Kidney (tissue), 14 donors: ENCODE measurements around the gene SUCO. TPM values are rescaled to one million over a fixed set of nuclear protein-coding genes. Genes with fewer than 3 reads are reported as not detected.

Source experiments
- DNase-seq, 5 donors: peaks; one replicate each; pipeline ENCODE4 v3.0.0-alpha.2; 2013 to 2020
- FAIRE-seq: peaks from 2 replicates; lab custom pipeline; 2012; peaks lifted over from hg19 to GRCh38; lab: Jason Lieb, UNC
- H3K27ac ChIP-seq, 2 donors: one replicate each; pipeline ENCODE4 v1.7.0; 2013; ENCODE audit warnings: low read depth in 2 of 2, low read length in 2 of 2, inconsistent platforms in 1 of 2
- H3K27me3 ChIP-seq: one replicate; pipeline ENCODE4 v1.7.1; 2013; ENCODE audit warnings: low read length, inconsistent platforms; ENCODE audit not compliant: control insufficient read depth, insufficient read depth
- H3K36me3 ChIP-seq, 3 donors: one replicate each; pipeline versions ENCODE4 v1.7.0 to v1.7.1; 2013; ENCODE audit warnings: low read length in 3 of 3, control low read depth in 1 of 3, inconsistent platforms in 1 of 3; ENCODE audit not compliant: insufficient read depth in 3 of 3, control insufficient read depth in 2 of 3
- H3K4me1 ChIP-seq, 3 donors: one replicate each; pipeline versions ENCODE4 v1.7.0 to v1.7.1; 2013; ENCODE audit warnings: low read length in 3 of 3, inconsistent platforms in 1 of 3, low read depth in 1 of 3; ENCODE audit not compliant: control insufficient read depth in 2 of 3, insufficient read depth in 2 of 3
- H3K4me3 ChIP-seq, 3 donors: one replicate each; pipeline versions ENCODE4 v1.7.0 to v1.8.1; 2013; ENCODE audit warnings: low read length in 3 of 3, control low read depth in 1 of 3, inconsistent platforms in 1 of 3
- H3K9ac ChIP-seq, 3 donors: one replicate each; pipeline versions ENCODE4 v1.7.0 to v1.7.1; 2013; ENCODE audit warnings: low read length in 3 of 3, control low read depth in 1 of 3, inconsistent platforms in 1 of 3
- H3K9me3 ChIP-seq, 3 donors: one replicate each; pipeline versions ENCODE4 v1.7.0 to v1.7.1; 2013; ENCODE audit warnings: low read length in 3 of 3, control low read depth in 1 of 3, inconsistent platforms in 1 of 3; ENCODE audit not compliant: control insufficient read depth in 2 of 3, insufficient read depth in 1 of 3
- intact Hi-C: fragments of 100-400 bp; cut with DNase I; formaldehyde crosslinking; loops from one replicate; pipeline ENCODE4 v1.11.1; 2022
- polyA plus RNA-seq: library from polyadenylated mRNA; stranded (reverse); fragments of 350-450 nt; fragmentation: Illumina TruSeq; extraction: RNeasy Lipid Tissue Mini Kit (QIAGEN cat#74804); gene quantifications from one replicate; pipeline ENCODE4 v1.2.3, GENCODE V29; 2014; ENCODE audit warnings: low read depth, low replicate concordance; ENCODE audit not compliant: insufficient read depth
- total RNA-seq: library from RNA; stranded (reverse); fragmentation: NEBNext Ultra II Directional; extraction: Animal tissue kit (Norgen Biotek cat#: 25700); gene quantifications from one replicate; pipeline ENCODE4 v1.2.1, GENCODE V29; 2021
- TF ChIP-seq, protein P1 (sequence below): IDR thresholded peaks from 3 replicates; pipeline ENCODE4 v1.5.1; 2012; ENCODE audit warnings: mild to moderate bottlenecking, moderate library complexity, borderline replicate concordance; ENCODE audit not compliant: insufficient read depth; ENCODE audit errors: extremely low read depth
- donor health status: control.
- donor health status: control.
- donor health status: control.
- donor health status: control.
- donor health status: control.
- donor health status: DM: yes; HTN: yes; CAD: no.
- donor health status: Normal renal cell carcinoma (clear cell type).

Gene SUCO
- total and polyA plus RNA-seq, 2 donors from 2014 or later, result 9.8 to 40.0 TPM

DNA sequence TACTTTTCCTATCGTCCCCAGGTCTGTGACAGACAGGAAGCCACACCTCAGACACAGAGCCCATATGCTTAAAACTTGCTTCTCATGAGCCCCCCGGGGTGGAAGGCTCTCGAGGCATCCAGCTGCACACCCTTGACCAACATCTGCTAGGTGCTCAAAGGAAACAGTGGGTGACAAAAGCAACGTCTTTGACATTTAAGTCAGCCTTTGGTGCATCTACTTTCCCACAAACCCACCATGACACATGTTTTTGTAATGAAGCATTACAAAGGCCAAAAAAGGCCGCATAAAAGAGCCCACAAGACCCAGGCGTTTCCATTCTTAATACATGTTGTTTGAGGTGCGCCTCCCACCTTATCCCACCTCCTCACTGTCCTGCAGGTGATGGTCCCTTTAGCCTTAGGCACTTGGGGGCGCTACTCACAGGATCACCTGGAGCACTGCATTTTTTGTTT is 114.2 kb downstream of the SUCO start:
- no peak for FAIRE-seq

DNA sequence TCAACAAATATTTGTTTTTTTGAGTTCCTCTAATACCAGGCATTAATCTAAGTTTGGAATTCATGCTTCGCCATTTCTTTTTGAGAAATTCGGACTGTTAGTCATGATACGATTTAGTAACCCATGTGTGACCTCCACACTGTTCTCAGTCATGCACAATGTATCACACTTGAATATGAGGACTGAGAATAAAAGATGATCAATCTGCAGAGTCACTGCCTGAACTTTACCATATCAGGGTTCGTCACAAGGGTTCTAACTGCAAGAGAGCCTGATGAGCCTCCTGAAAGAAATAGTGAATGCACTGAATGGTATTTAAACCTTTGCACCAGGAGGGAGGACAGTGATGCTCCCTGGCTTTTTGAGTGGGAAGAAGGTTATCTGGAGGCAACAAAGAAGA is 115.0 kb downstream of the SUCO start:
- intact Hi-C loops, result no loop called here
- H3K4me1 ChIP-seq, result no peaks in the 10 kb centered on the region
- no peak overlapping the region for H3K27ac ChIP-seq
- H3K36me3 ChIP-seq, result no peaks in the 10 kb centered on the region
- FAIRE-seq (no peak), DNase-seq (no peak)
- TF ChIP-seq, protein P1, sequence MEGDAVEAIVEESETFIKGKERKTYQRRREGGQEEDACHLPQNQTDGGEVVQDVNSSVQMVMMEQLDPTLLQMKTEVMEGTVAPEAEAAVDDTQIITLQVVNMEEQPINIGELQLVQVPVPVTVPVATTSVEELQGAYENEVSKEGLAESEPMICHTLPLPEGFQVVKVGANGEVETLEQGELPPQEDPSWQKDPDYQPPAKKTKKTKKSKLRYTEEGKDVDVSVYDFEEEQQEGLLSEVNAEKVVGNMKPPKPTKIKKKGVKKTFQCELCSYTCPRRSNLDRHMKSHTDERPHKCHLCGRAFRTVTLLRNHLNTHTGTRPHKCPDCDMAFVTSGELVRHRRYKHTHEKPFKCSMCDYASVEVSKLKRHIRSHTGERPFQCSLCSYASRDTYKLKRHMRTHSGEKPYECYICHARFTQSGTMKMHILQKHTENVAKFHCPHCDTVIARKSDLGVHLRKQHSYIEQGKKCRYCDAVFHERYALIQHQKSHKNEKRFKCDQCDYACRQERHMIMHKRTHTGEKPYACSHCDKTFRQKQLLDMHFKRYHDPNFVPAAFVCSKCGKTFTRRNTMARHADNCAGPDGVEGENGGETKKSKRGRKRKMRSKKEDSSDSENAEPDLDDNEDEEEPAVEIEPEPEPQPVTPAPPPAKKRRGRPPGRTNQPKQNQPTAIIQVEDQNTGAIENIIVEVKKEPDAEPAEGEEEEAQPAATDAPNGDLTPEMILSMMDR, result no peak
- H3K9me3 ChIP-seq, result no peaks in the 10 kb centered on the region
- no peak overlapping the region for H3K9ac ChIP-seq
- no peaks in the 10 kb centered on the region for H3K27me3 ChIP-seq
- H3K4me3 ChIP-seq, result no peak overlapping the region

More for the DNA sequence above, 114.2 kb downstream of the SUCO start:
- no peaks in the 10 kb centered on the region for H3K27me3 ChIP-seq
- H3K27ac ChIP-seq, result no peak overlapping the region
- TF ChIP-seq, protein P1, result no peak
- no peaks in the 10 kb centered on the region for H3K36me3 ChIP-seq
- no peak overlapping the region for H3K4me3 ChIP-seq
- no peak for DNase-seq
- intact Hi-C loops, result no loop called here
- H3K4me1 ChIP-seq, result no peaks in the 10 kb centered on the region
- H3K9me3 ChIP-seq, result no peaks in the 10 kb centered on the region
- no peak overlapping the region for H3K9ac ChIP-seq

DNA sequence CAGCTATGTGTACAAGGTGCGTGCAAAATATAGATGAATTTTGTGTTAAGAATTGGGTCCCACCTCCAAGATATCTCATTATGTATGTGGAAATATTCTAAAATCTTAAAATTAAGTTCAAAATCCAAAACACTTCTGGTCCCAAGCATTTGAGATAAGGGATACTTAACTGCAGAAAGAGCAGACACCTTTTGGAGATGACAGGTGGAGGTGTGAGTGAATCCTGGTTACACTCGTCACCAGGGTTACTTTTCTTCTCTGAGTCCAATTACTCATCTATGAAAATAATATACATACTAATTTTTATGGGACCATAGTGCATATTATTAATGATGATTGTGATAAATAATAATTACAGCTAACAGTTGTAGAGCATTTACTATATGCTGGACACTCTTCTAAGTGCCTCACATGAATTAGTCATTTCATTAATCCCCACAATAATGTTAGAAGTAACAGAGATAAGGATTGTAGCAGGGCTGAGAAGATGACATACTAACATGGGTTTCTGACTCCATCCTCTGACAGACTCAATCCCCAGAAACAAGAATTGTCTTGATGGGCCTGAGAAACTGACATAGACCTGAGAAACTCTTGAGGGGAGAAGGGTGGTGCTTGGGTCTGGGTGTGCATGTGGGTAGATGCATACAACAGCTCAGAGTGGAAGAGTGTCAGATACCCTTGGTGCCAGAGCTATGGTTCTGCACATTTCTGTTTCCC is 117.7 kb downstream of the SUCO start:
- Histone ChIP-seq H3K36me3 (no peaks in the 10 kb centered on the region), H3K4me1 (no peaks in the 10 kb centered on the region), H3K27me3 (no peaks in the 10 kb centered on the region), H3K9ac (no peak overlapping the region), H3K4me3 (no peak overlapping the region), H3K9me3 (no peaks in the 10 kb centered on the region), H3K27ac (no peak overlapping the region)
- TF ChIP-seq, protein P1, result no peak
- intact Hi-C loops, result no loop called here
- no peak for FAIRE-seq
- no peak for DNase-seq
